HepG2 (cell line): Measurements from ENCODE around the gene CMTM5. TPM values are rescaled to one million over a fixed set of nuclear protein-coding genes. Genes with fewer than 3 reads are reported as not detected.

Source experiments
- ATAC-seq: fragments of 200-7000 bp; cut with Tn5 transposase; 3 replicates; pipeline ENCODE4 v1.9.1; 2020; ENCODE audit warnings: mild to moderate bottlenecking, moderate library complexity
- BruUV-seq: library from RNA; stranded (reverse); fragments of 400-500 nt; replicated peaks from 2 replicates; lab custom pipeline; 2021; lab: Mats Ljungman, UMichigan
- CTCF ChIA-PET: fragments of 300-600 bp; formaldehyde crosslinking; extraction: SDS; loops from one replicate; lab custom pipeline; 2021; ENCODE audit warnings: low total read pairs, inconsistent platforms, low intra/inter-chr PET ratio; lab: Yijun Ruan, JAX
- POLR2A ChIA-PET: fragments of 350-600 bp; sonication (Branson Sonifier 250); formaldehyde crosslinking; loops from one replicate; lab custom pipeline; 2020; ENCODE audit warnings: antibody characterized with exemption, inconsistent platforms; lab: Yijun Ruan, JAX
- DNase-seq: peaks from one replicate; pipeline ENCODE4 v3.0.0-alpha.2; 2015; ENCODE audit warnings: low spot score
- FAIRE-seq: peaks from 3 replicates; lab custom pipeline; 2011; peaks lifted over from hg19 to GRCh38; lab: Jason Lieb, UNC
- H2AFZ ChIP-seq: one replicate; pipeline ENCODE4 v1.6.1; 2011; ENCODE audit warnings: low read length, inconsistent platforms
- H3K27ac ChIP-seq: fragments of 300-600 bp; 3 replicates; pipeline ENCODE4 v1.8.0; 2011; ENCODE audit warnings: mixed run types, mild to moderate bottlenecking, mixed read lengths, low read length, inconsistent platforms; ENCODE audit not compliant: insufficient read depth; ENCODE audit errors: extremely low read length
- H3K27me3 ChIP-seq, 2 experiments: fragments of 200-600 bp in 1 of 2; 2 replicates in 1 of 2; 3 replicates in 1 of 2; pipeline versions ENCODE4 v1.6.0 to v1.8.0; 2011; ENCODE audit warnings: low read length in 2 of 2, mild to moderate bottlenecking in 2 of 2, moderate library complexity in 2 of 2, inconsistent platforms in 1 of 2; ENCODE audit not compliant: insufficient read depth in 2 of 2, control insufficient read depth in 1 of 2
- H3K36me3 ChIP-seq, 2 experiments: fragments of 200-600 bp in 1 of 2; replicated peaks in 1 of 2; 2 replicates in 1 of 2; 3 replicates in 1 of 2; pipeline versions ENCODE4 v1.5.1 to v1.8.0; 2011; ENCODE audit warnings: low read length in 2 of 2, inconsistent platforms in 1 of 2; ENCODE audit not compliant: insufficient read depth in 2 of 2, control insufficient read depth in 1 of 2
- H3K4me1 ChIP-seq: 2 replicates; pipeline ENCODE4 v1.5.1; 2012; ENCODE audit warnings: low read length, inconsistent platforms; ENCODE audit not compliant: insufficient read depth
- H3K4me2 ChIP-seq: 2 replicates; pipeline ENCODE4 v1.6.0; 2011; ENCODE audit warnings: low read depth, low read length, inconsistent platforms
- H3K4me3 ChIP-seq, 3 experiments: fragments of 200-600 bp in 1 of 3; sonication (generic), shearing (Covaris generic) in 1 of 3; replicated peaks in 1 of 3; 2 replicates each; pipeline ENCODE4 v1.5.1; 2011 to 2016; ENCODE audit warnings: low read length in 3 of 3, inconsistent platforms in 2 of 3, low read depth in 2 of 3, mild to moderate bottlenecking in 2 of 3, control low read depth in 1 of 3, mixed read lengths in 1 of 3; ENCODE audit not compliant: insufficient read depth in 1 of 3
- H3K79me2 ChIP-seq: one replicate; pipeline ENCODE4 v1.6.1; 2011; ENCODE audit warnings: low read length, inconsistent platforms; ENCODE audit not compliant: insufficient read depth
- H3K9ac ChIP-seq: 2 replicates; pipeline ENCODE4 v1.6.0; 2011; ENCODE audit warnings: mild to moderate bottlenecking, low read depth, low read length, inconsistent platforms; ENCODE audit not compliant: insufficient read depth
- H3K9me3 ChIP-seq: 2 replicates; pipeline ENCODE4 v1.5.1; 2012; ENCODE audit warnings: mild to moderate bottlenecking, low read length
- H4K20me1 ChIP-seq: 2 replicates; pipeline ENCODE4 v1.6.0; 2011; ENCODE audit warnings: inconsistent platforms, mild to moderate bottlenecking, low read length, moderate library complexity; ENCODE audit not compliant: insufficient read depth
- ATAD3A ChIP-seq: sonication (generic); formaldehyde crosslinking; IDR thresholded peaks from 2 replicates; pipeline ENCODE4 v1.4.0; 2020; ENCODE audit warnings: missing genetic modification reagents
- ATRX ChIP-seq: sonication (generic); formaldehyde crosslinking; IDR thresholded peaks from 2 replicates; pipeline ENCODE4 v1.4.0; 2020; ENCODE audit warnings: missing genetic modification reagents, borderline replicate concordance
- DPF2 ChIP-seq: sonication (generic); formaldehyde crosslinking; IDR thresholded peaks from 2 replicates; pipeline ENCODE4 v1.4.0; 2020; ENCODE audit warnings: mild to moderate bottlenecking, low read depth, missing genetic modification reagents, borderline replicate concordance
- MEF2D ChIP-seq: sonication (generic); formaldehyde crosslinking; IDR thresholded peaks from 2 replicates; pipeline ENCODE4 v1.5.1; 2020; ENCODE audit warnings: mild to moderate bottlenecking, missing genetic modification reagents
- POGZ ChIP-seq: sonication (generic); formaldehyde crosslinking; IDR thresholded peaks from 2 replicates; pipeline ENCODE4 v1.4.0; 2020; ENCODE audit warnings: mild to moderate bottlenecking, missing genetic modification reagents
- SP4 ChIP-seq: sonication (generic); formaldehyde crosslinking; IDR thresholded peaks from 2 replicates; pipeline ENCODE4 v1.8.1; 2023; ENCODE audit warnings: mild to moderate bottlenecking, missing genetic modification reagents
- ZBTB38 ChIP-seq: sonication (generic); formaldehyde crosslinking; IDR thresholded peaks from 2 replicates; pipeline ENCODE4 v1.5.1; 2020; ENCODE audit warnings: mild to moderate bottlenecking, missing genetic modification reagents
- ZNF367 ChIP-seq: sonication (generic); formaldehyde crosslinking; IDR thresholded peaks from 2 replicates; pipeline ENCODE4 v1.4.0; 2020; ENCODE audit warnings: missing genetic modification reagents, borderline replicate concordance
- ZNF382 ChIP-seq: sonication (generic); formaldehyde crosslinking; IDR thresholded peaks from 2 replicates; pipeline ENCODE4 v1.5.0; 2020; ENCODE audit warnings: missing genetic modification reagents, mild to moderate bottlenecking, borderline replicate concordance
- ZNF567 ChIP-seq: sonication (generic); formaldehyde crosslinking; IDR thresholded peaks from 2 replicates; pipeline ENCODE4 v1.8.1; 2023; ENCODE audit warnings: mild to moderate bottlenecking, missing genetic modification reagents, borderline replicate concordance
- ZNF605 ChIP-seq: sonication (generic); formaldehyde crosslinking; IDR thresholded peaks from 2 replicates; pipeline ENCODE4 v1.8.0; 2022; ENCODE audit warnings: mild to moderate bottlenecking, missing genetic modification reagents
- ZNF607 ChIP-seq: sonication (generic); formaldehyde crosslinking; IDR thresholded peaks from 2 replicates; pipeline ENCODE4 v1.5.1; 2020; ENCODE audit warnings: missing genetic modification reagents, mild to moderate bottlenecking, borderline replicate concordance
- ZNF792 ChIP-seq: IDR thresholded peaks from 2 replicates; pipeline ENCODE4 v1.6.1; 2016
- ZNF83 ChIP-seq: sonication (generic); formaldehyde crosslinking; IDR thresholded peaks from 2 replicates; pipeline ENCODE4 v1.4.0; 2020; ENCODE audit warnings: missing genetic modification reagents, mild to moderate bottlenecking, borderline replicate concordance
- WGBS: methylation state at CpG from one replicate; pipeline ENCODE4 v1.1.6; 2017; ENCODE audit warnings: low lambda C conversion rate; 5-methylcytosine and 5-hydroxymethylcytosine counted together
- in situ Hi-C: cut with HindIII; loops from 2 replicates; pipeline ENCODE4 v1.10.0; 2017; ENCODE audit warnings: low pct_unique_long_range_greater_than_20kb; ENCODE audit not compliant: extremely low pct_ligation_motif_present
- intact Hi-C: fragments of 100-400 bp; cut with micrococcal nuclease; formaldehyde crosslinking; loops from one replicate; pipeline ENCODE4 v1.10.0; 2022; ENCODE audit not compliant: unreplicated experiment
- polyA plus RNA-seq, 8 experiments: library from polyadenylated mRNA; depleted of rRNA in 3 of 8; stranded (reverse) in 7 of 8; unstranded in 1 of 8; fragments of >200 nt; fragmentation: Illumina TruSeq in 4 of 8; extraction: Trizol in 4 of 8; gene quantifications; 2 replicates each; pipeline versions ENCODE4 v1.2.1 to v1.2.3, GENCODE V29; 2011 to 2016; ENCODE audit warnings: low read depth in 4 of 8, missing spikeins in 1 of 8, mixed read lengths in 1 of 8; ENCODE audit not compliant: insufficient read depth in 1 of 8
- total RNA-seq, 5 experiments: library from RNA; depleted of rRNA; stranded (reverse); fragments of >200 nt; fragmentation: Illumina TruSeq; extraction: Trizol; gene quantifications; 2 replicates each; pipeline ENCODE4 v1.2.3, GENCODE V29; 2016; ENCODE audit warnings: low read depth in 1 of 5
- TF ChIP-seq, protein P1 (sequence below): sonication (generic); formaldehyde crosslinking; IDR thresholded peaks from 2 replicates; pipeline ENCODE4 v1.8.1; 2023; ENCODE audit warnings: mild to moderate bottlenecking, missing genetic modification reagents
- TF ChIP-seq, protein P2 (sequence below): sonication (generic); formaldehyde crosslinking; IDR thresholded peaks from 2 replicates; pipeline ENCODE4 v1.8.1; 2023; ENCODE audit warnings: mild to moderate bottlenecking, moderate library complexity, missing genetic modification reagents
- TF ChIP-seq, protein P3 (sequence below): sonication (generic); formaldehyde crosslinking; IDR thresholded peaks from 2 replicates; pipeline ENCODE4 v1.8.1; 2023; ENCODE audit warnings: mild to moderate bottlenecking, missing genetic modification reagents

The CMTM5 gene
- total and polyA plus RNA-seq, 2 of the 13 experiments (the other 11 are each of a cell fraction or from before 2014, with no cell fraction given), result not detected

DNA sequence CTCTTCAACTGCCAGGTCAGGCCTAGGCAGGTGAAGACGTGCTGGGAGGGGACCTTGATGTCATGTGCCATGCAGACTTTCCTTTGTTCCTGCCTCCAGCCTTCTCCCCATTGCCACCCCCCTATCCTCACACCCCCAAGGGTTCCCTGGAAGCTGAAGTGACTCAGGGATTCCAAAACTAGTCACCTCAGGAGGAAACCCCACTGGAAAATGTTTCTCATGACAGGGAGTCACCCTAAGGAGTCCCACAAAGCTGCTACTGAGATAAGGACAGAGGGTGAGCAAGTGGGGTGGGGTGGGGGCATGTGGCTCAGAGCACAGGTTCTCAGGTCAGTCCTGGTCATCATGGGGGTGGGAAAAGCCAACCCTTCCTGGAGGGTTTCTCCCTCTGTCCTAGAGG, 6.6 kb upstream of the CMTM5 start:
- no peak overlapping the region for H3K9ac ChIP-seq
- H3K27ac ChIP-seq, result no peak overlapping the region
- intact Hi-C loops (no loop called here), in situ Hi-C loops (no loop called here)
- FAIRE-seq (no peak), DNase-seq (no peak), ATAC-seq (no peak)
- no peaks in the 10 kb centered on the region for H3K79me2 ChIP-seq
- peaks cover 27 to 89% of the 10 kb centered on the region in 2 experiments for H3K27me3 ChIP-seq
- H3K4me3 ChIP-seq, result no peak overlapping the region
- CTCF ChIA-PET, result no interaction called here
- WGBS, result 0% methylated on average over 1 of the region's 1 CpG
- POLR2A ChIA-PET, result no interaction called here
- H3K4me2 ChIP-seq, result no peak overlapping the region
- H3K9me3 ChIP-seq, result no peaks in the 10 kb centered on the region
- H3K4me1 ChIP-seq, result no peaks in the 10 kb centered on the region
- BruUV-seq, result no TSS peak
- H3K36me3 ChIP-seq, result no peaks in the 10 kb centered on the region
- TF ChIP-seq ATAD3A (CRISPR knock-in tag) (no peak), ZNF607 (CRISPR knock-in tag) (no peak), ZNF567 (CRISPR knock-in tag) (no peak), ATRX (CRISPR knock-in tag) (no peak), ZNF83 (CRISPR knock-in tag) (no peak), ZNF605 (CRISPR knock-in tag) (no peak), DPF2 (CRISPR knock-in tag) (no peak), SP4 (no peak), ZNF792 (CRISPR knock-in tag) (no peak), MEF2D (CRISPR knock-in tag) (no peak), ZBTB38 (no peak), ZNF382 (CRISPR knock-in tag) (no peak), POGZ (no peak), ZNF367 (no peak)
- TF ChIP-seq, protein P1, sequence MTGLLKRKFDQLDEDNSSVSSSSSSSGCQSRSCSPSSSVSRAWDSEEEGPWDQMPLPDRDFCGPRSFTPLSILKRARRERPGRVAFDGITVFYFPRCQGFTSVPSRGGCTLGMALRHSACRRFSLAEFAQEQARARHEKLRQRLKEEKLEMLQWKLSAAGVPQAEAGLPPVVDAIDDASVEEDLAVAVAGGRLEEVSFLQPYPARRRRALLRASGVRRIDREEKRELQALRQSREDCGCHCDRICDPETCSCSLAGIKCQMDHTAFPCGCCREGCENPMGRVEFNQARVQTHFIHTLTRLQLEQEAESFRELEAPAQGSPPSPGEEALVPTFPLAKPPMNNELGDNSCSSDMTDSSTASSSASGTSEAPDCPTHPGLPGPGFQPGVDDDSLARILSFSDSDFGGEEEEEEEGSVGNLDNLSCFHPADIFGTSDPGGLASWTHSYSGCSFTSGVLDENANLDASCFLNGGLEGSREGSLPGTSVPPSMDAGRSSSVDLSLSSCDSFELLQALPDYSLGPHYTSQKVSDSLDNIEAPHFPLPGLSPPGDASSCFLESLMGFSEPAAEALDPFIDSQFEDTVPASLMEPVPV (CRISPR knock-in tag), result no peak
- TF ChIP-seq, protein P2, sequence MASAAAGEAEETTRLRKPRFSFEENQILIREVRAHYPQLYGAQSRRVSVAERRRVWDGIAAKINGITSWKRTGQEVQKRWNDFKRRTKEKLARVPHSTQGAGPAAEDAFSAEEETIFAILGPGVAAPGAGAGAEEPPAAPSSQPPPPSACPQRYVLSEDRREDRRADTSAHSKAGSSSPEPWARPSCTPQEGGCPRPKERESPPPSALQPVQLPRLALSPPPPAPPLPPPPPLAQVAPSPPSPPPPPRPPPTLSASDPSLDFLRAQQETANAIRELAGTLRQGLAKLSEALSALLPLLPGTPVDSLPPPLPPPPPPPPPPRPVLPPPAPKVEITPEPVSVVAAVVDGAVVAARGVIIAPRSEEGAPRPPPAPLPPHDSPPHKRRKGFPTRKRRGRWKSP (CRISPR knock-in tag), result no peak
- TF ChIP-seq, protein P3, sequence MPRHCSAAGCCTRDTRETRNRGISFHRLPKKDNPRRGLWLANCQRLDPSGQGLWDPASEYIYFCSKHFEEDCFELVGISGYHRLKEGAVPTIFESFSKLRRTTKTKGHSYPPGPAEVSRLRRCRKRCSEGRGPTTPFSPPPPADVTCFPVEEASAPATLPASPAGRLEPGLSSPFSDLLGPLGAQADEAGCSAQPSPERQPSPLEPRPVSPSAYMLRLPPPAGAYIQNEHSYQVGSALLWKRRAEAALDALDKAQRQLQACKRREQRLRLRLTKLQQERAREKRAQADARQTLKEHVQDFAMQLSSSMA, result no peak
- H2AFZ ChIP-seq, result no peak overlapping the region
- H4K20me1 ChIP-seq, result no peaks in the 10 kb centered on the region
